Progenitor cell of endocrine pancreas (in vitro differentiated cells): Measurements from ENCODE around the gene OR5AL1. TPM values are rescaled to one million over a fixed set of nuclear protein-coding genes. Genes with fewer than 3 reads are reported as not detected.
A peak's percentile ranks its signal among the peaks of the same experiment; 100 is the strongest.
"Not testable (repeated sequence)": the region's sequence is repeated elsewhere in the genome, so short reads cannot be mapped to it uniquely, and the experiment has no call there.

Experiments
- DNase-seq: peaks from one replicate; pipeline ENCODE4 v3.0.0; 2021; ENCODE audit warnings: low spot score; ENCODE audit not compliant: unreplicated experiment
- H3K27ac Mint-ChIP-seq: 2 replicates; pipeline ENCODE4 v1.8.0; 2021; ENCODE audit warnings: mild to moderate bottlenecking, moderate library complexity, mixed read lengths
- H3K27me3 Mint-ChIP-seq: 2 replicates; pipeline ENCODE4 v1.8.0; 2021; ENCODE audit warnings: mixed read lengths
- H3K36me3 Mint-ChIP-seq: 2 replicates; pipeline ENCODE4 v1.8.0; 2022; ENCODE audit warnings: mixed read lengths; ENCODE audit not compliant: insufficient read depth
- H3K4me1 Mint-ChIP-seq: 2 replicates; pipeline ENCODE4 v1.8.0; 2021; ENCODE audit warnings: low read depth, mixed read lengths
- H3K4me3 Mint-ChIP-seq: 2 replicates; pipeline ENCODE4 v1.8.0; 2021; ENCODE audit warnings: low read depth, mild to moderate bottlenecking, moderate library complexity, mixed read lengths
- H3K9me3 Mint-ChIP-seq: 2 replicates; pipeline ENCODE4 v1.8.0; 2021; ENCODE audit warnings: low read depth, mixed read lengths
- CTCF ChIP-seq: fragments of 200-600 bp; sonication (generic); IDR thresholded peaks from one replicate; pipeline ENCODE4 v1.5.0; 2021; ENCODE audit warnings: antibody characterized with exemption, mild to moderate bottlenecking; ENCODE audit not compliant: unreplicated experiment
- long read RNA-seq: library from polyadenylated mRNA; unstranded; transcript quantifications from one replicate; pipeline ENCODE4 v2.0.0, GENCODE V29; 2020
- total RNA-seq: library from RNA; stranded (reverse); gene quantifications from 2 replicates; pipeline ENCODE4 v1.2.1, GENCODE V29; 2021

OR5AL1 gene
- not detected in 2 replicates for total RNA-seq
- long read RNA-seq, result 0 reads

GRCh38 chr11:56412396-56412795, at the start of gene OR5AL1:
OR5AL1 (plus strand) TSS chr11:56412696.
- no peak for DNase-seq
- Mint-ChIP-seq H3K4me3 (no peak within 1 kb of the TSS), H3K27me3 (no peaks in the 10 kb centered on the region), H3K9me3 (peaks cover 28% of the 10 kb centered on the region), H3K36me3 (no peaks in the 10 kb centered on the region), H3K27ac (no peak within 1 kb of the TSS), H3K4me1 (peaks cover 1% of the 10 kb centered on the region)
- TF ChIP-seq CTCF, result no peak

GRCh38 chr11:56375324-56375723, 37.2 kb upstream of the OR5AL1 start, which contains the start of gene OR8U1:
OR8U1 (plus strand) TSS chr11:56375624; CDS start chr11:56375624, 0 bp downstream.
- no peak within 1 kb of the TSS for H3K27ac Mint-ChIP-seq
- H3K9me3 Mint-ChIP-seq, result no peaks in the 10 kb centered on the region
- H3K27me3 Mint-ChIP-seq, result no peaks in the 10 kb centered on the region
- no peak for DNase-seq
- H3K4me1 Mint-ChIP-seq, result no peaks in the 10 kb centered on the region
- H3K4me3 Mint-ChIP-seq, result no peak within 1 kb of the TSS
- TF ChIP-seq CTCF, result no peak
- H3K36me3 Mint-ChIP-seq, result no peaks in the 10 kb centered on the region

- no peak for DNase-seq
- H3K27ac Mint-ChIP-seq, result no peak overlapping the region
Observed at GRCh38 chr11:56380120-56380519, 32.4 kb upstream of the OR5AL1 start.

GRCh38 chr11:56394381-56394780, 18.1 kb upstream of the OR5AL1 start:
- DNase-seq, result no peak
- H3K27ac Mint-ChIP-seq, result no peak overlapping the region
- no peaks in the 10 kb centered on the region for H3K9me3 Mint-ChIP-seq
- H3K36me3 Mint-ChIP-seq, result no peaks in the 10 kb centered on the region
- H3K27me3 Mint-ChIP-seq, result no peaks in the 10 kb centered on the region
- no peak overlapping the region for H3K4me3 Mint-ChIP-seq
- H3K4me1 Mint-ChIP-seq, result peaks cover 9% of the 10 kb centered on the region
- no peak for TF ChIP-seq CTCF

More at GRCh38 chr11:56380120-56380519, 32.4 kb upstream of the OR5AL1 start:
- Mint-ChIP-seq H3K9me3 (no peaks in the 10 kb centered on the region), H3K27me3 (no peaks in the 10 kb centered on the region), H3K36me3 (no peaks in the 10 kb centered on the region), H3K4me1 (no peaks in the 10 kb centered on the region), H3K4me3 (no peak overlapping the region)
- TF ChIP-seq CTCF, result no peak

GRCh38 chr11:56396047-56396446, 16.4 kb upstream of the OR5AL1 start:
- Mint-ChIP-seq H3K27ac (no peak overlapping the region), H3K9me3 (peaks cover under 1% of the 10 kb centered on the region), H3K4me1 (peaks cover 3% of the 10 kb centered on the region), H3K36me3 (no peaks in the 10 kb centered on the region), H3K27me3 (no peaks in the 10 kb centered on the region), H3K4me3 (no peak overlapping the region)
- TF ChIP-seq CTCF, result peak; percentile 15
- no peak for DNase-seq

GRCh38 chr11:56401858-56402461, 10.5 kb upstream of the OR5AL1 start:
- H3K27ac Mint-ChIP-seq, H3K4me3 Mint-ChIP-seq, H3K4me1 Mint-ChIP-seq, H3K27me3 Mint-ChIP-seq, H3K9me3 Mint-ChIP-seq, DNase-seq, H3K36me3 Mint-ChIP-seq: not testable (repeated sequence)
